B cell (primary cell): ENCODE measurements around the gene CDC26. TPM values are rescaled to one million over a fixed set of nuclear protein-coding genes. Genes with fewer than 3 reads are reported as not detected.

Experiments used
- ATAC-seq: fragments of 200-7000 bp; cut with Tn5 transposase; one replicate; pipeline ENCODE4 v1.10.0; 2021; ENCODE audit warnings: low read depth, mild to moderate bottlenecking, moderate number of reproducible peaks, moderate library complexity
- CTCF ChIA-PET: fragments of 350-600 bp; sonication (Branson Sonifier 250); formaldehyde crosslinking; loops from one replicate; lab custom pipeline; 2021; ENCODE audit warnings: antibody characterized with exemption, inconsistent platforms; lab: Charles Lee
- POLR2A ChIA-PET: fragments of 350-600 bp; sonication (Branson Sonifier 250); formaldehyde crosslinking; loops from one replicate; lab custom pipeline; 2021; ENCODE audit warnings: antibody characterized with exemption; lab: Charles Lee
- DNase-seq: peaks from one replicate; pipeline ENCODE4 v3.0.0; 2013
- H2AFZ ChIP-seq: 2 replicates; pipeline ENCODE4 v1.6.1; 2012; ENCODE audit warnings: mild to moderate bottlenecking, low read depth, low read length; ENCODE audit not compliant: insufficient read depth, poor library complexity, severe bottlenecking
- H3K27ac ChIP-seq, 2 donors: 1 replicate in 1 of 2; 2 replicates in 1 of 2; pipeline ENCODE4 v1.5.1; 2012 to 2013; ENCODE audit warnings: low read length in 2 of 2, mild to moderate bottlenecking in 2 of 2, moderate library complexity in 1 of 2
- H3K27me3 ChIP-seq, 4 experiments: fragments of 200-600 bp in 1 of 4; sonication (generic) in 1 of 4; replicated peaks in 1 of 4; 1 replicate in 2 of 4; 2 replicates in 2 of 4; pipeline versions ENCODE4 v1.6.1 to v1.7.0; 2013 to 2016; ENCODE audit warnings: low read length in 3 of 4, mild to moderate bottlenecking in 2 of 4, mixed read lengths in 1 of 4, moderate library complexity in 1 of 4; ENCODE audit not compliant: insufficient read depth in 4 of 4, control insufficient read depth in 3 of 4; ENCODE audit errors: control extremely low read depth in 1 of 4
- H3K36me3 ChIP-seq, 2 experiments: replicated peaks in 1 of 2; 1 replicate in 1 of 2; 2 replicates in 1 of 2; pipeline versions ENCODE4 v1.6.1 to v1.7.1; 2013; ENCODE audit warnings: low read length in 1 of 2; ENCODE audit not compliant: insufficient read depth in 2 of 2, control insufficient read depth in 1 of 2; ENCODE audit errors: control extremely low read depth in 1 of 2, extremely low read depth in 1 of 2
- H3K4me1 ChIP-seq, 2 donors: fragments of 200-600 bp in 1 of 2; sonication (generic) in 1 of 2; 1 replicate in 1 of 2; 2 replicates in 1 of 2; pipeline versions ENCODE4 v1.5.1 to v1.6.1; 2013 to 2017; ENCODE audit warnings: low read length in 2 of 2; ENCODE audit not compliant: control insufficient read depth in 2 of 2, insufficient read depth in 2 of 2
- H3K4me2 ChIP-seq: replicated peaks from 2 replicates; pipeline ENCODE3; 2012; ENCODE audit warnings: mild to moderate bottlenecking, low read depth, low read length; ENCODE audit not compliant: poor library complexity, severe bottlenecking
- H3K4me3 ChIP-seq, 5 experiments: fragments of 200-600 bp in 1 of 5; sonication (generic) in 1 of 5; 1 replicate in 3 of 5; 2 replicates in 2 of 5; pipeline versions ENCODE4 v1.5.1 to v1.7.0; 2011 to 2016; ENCODE audit warnings: low read length in 4 of 5, mild to moderate bottlenecking in 4 of 5, low read depth in 2 of 5, control low read depth in 1 of 5, moderate library complexity in 1 of 5; ENCODE audit not compliant: insufficient read depth in 1 of 5; ENCODE audit errors: control extremely low read depth in 1 of 5, extremely low read depth in 1 of 5
- H3K79me2 ChIP-seq: fragments of 200-600 bp; sonication (generic); one replicate; pipeline ENCODE4 v1.6.0; 2016; ENCODE audit warnings: low read length; ENCODE audit not compliant: control insufficient read depth, insufficient read depth
- H3K9ac ChIP-seq: fragments of 200-600 bp; sonication (generic); 2 replicates; pipeline ENCODE4 v1.6.1; 2017; ENCODE audit warnings: mild to moderate bottlenecking, low read length, moderate library complexity
- H3K9me3 ChIP-seq, 3 donors: one replicate each; pipeline versions ENCODE4 v1.6.1 to v1.7.1; 2013; ENCODE audit warnings: low read length in 2 of 3; ENCODE audit not compliant: control insufficient read depth in 2 of 3, insufficient read depth in 1 of 3; ENCODE audit errors: control extremely low read depth in 1 of 3
- H4K20me1 ChIP-seq: 2 replicates; pipeline ENCODE4 v1.6.0; 2012; ENCODE audit warnings: mild to moderate bottlenecking, low read length; ENCODE audit not compliant: insufficient read depth, control insufficient read depth, poor library complexity, severe bottlenecking
- H3K27ac Mint-ChIP-seq: one replicate; pipeline ENCODE4 v1.8.0; 2021; ENCODE audit warnings: mixed read lengths
- H3K27me3 Mint-ChIP-seq: one replicate; pipeline ENCODE4 v1.8.0; 2021; ENCODE audit warnings: mixed read lengths
- H3K4me1 Mint-ChIP-seq: one replicate; pipeline ENCODE4 v1.8.0; 2021; ENCODE audit warnings: mixed read lengths
- H3K4me3 Mint-ChIP-seq: one replicate; pipeline ENCODE4 v1.8.0; 2021; ENCODE audit warnings: mixed read lengths
- H3K9me3 Mint-ChIP-seq: one replicate; pipeline ENCODE4 v1.8.0; 2022; ENCODE audit warnings: mixed read lengths; ENCODE audit not compliant: insufficient read depth
- CTCF ChIP-seq: fragments of 200-600 bp; IDR thresholded peaks from one replicate; pipeline ENCODE4 v1.8.0; 2022; ENCODE audit warnings: antibody characterized with exemption, mild to moderate bottlenecking
- EZH2 ChIP-seq: IDR thresholded peaks from 2 replicates; pipeline ENCODE4 v1.6.1; 2012; ENCODE audit warnings: borderline replicate concordance, low read depth, mild to moderate bottlenecking, moderate library complexity, low read length; ENCODE audit not compliant: insufficient read depth, poor library complexity, severe bottlenecking
- WGBS: methylation state at CpG from one replicate; pipeline ENCODE4 v1.1.5; 2013; ENCODE audit warnings: missing lambda C conversion rate; ENCODE audit not compliant: insufficient coverage; 5-methylcytosine and 5-hydroxymethylcytosine counted together
- intact Hi-C: fragments of 100-400 bp; cut with micrococcal nuclease; formaldehyde crosslinking; loops from one replicate; pipeline ENCODE4 v1.10.0; 2022
- polyA plus RNA-seq: library from polyadenylated mRNA; depleted of rRNA; stranded (reverse); fragments of >200 nt; gene quantifications from 2 replicates; pipeline ENCODE4 v1.2.3, GENCODE V29; 2012
- total RNA-seq, 2 donors: library from RNA; stranded (reverse); fragments of 120-200 nt in 1 of 2; gene quantifications; 1 replicate in 1 of 2; 2 replicates in 1 of 2; pipeline versions ENCODE4 v1.2.3 to v1.2.4, GENCODE V29; 2013 to 2022

CDC26 gene
- total and polyA plus RNA-seq, 2 donors (not counting 1 experiment from before 2014, with no cell fraction given): 14.8 to 32.9 TPM

GRCh38 chr9:113241161-113241560 lies 34.2 kb downstream of the CDC26 start:
- Mint-ChIP-seq H3K27ac (no peak overlapping the region), H3K4me3 (no peak overlapping the region), H3K4me1 (no peaks in the 10 kb centered on the region), H3K9me3 (no peaks in the 10 kb centered on the region), H3K27me3 (no peaks in the 10 kb centered on the region)
- Histone ChIP-seq H3K9me3 (no peaks in the 10 kb centered on the region), H2AFZ (no peak overlapping the region), H3K36me3 (no peaks in the 10 kb centered on the region), H4K20me1 (no peaks in the 10 kb centered on the region), H3K27me3 (no peaks in the 10 kb centered on the region), H3K4me2 (no peak overlapping the region), H3K4me3 (no peak overlapping the region), H3K27ac (no peak overlapping the region), H3K4me1 (no peaks in the 10 kb centered on the region), H3K79me2 (no peaks in the 10 kb centered on the region), H3K9ac (no peak overlapping the region)
- WGBS: 100% methylated on average over 1 of the region's 2 CpGs
- DNase-seq (no peak), ATAC-seq (no peak)
- TF ChIP-seq CTCF: no peak
- no peak for TF ChIP-seq EZH2
- ChIA-PET CTCF (no interaction called here), POLR2A (no interaction called here)
- intact Hi-C loops: no loop called here

GRCh38 chr9:113238859-113239232 lies 36.5 kb downstream of the CDC26 start:
- H3K9ac ChIP-seq: no peak overlapping the region
- no peaks in the 10 kb centered on the region for H3K79me2 ChIP-seq
- intact Hi-C loops: no loop called here
- no peak overlapping the region for H2AFZ ChIP-seq
- no peaks in the 10 kb centered on the region for H3K27me3 ChIP-seq
- no peak overlapping the region for H3K4me3 ChIP-seq
- Mint-ChIP-seq H3K27me3 (no peaks in the 10 kb centered on the region), H3K27ac (no peak overlapping the region), H3K9me3 (no peaks in the 10 kb centered on the region), H3K4me3 (no peak overlapping the region), H3K4me1 (peaks cover 9% of the 10 kb centered on the region)
- 84% methylated on average over 3 of the region's 4 CpGs for WGBS
- H3K4me2 ChIP-seq: no peak overlapping the region
- DNase-seq (no peak), ATAC-seq (no peak)
- no peaks in the 10 kb centered on the region for H3K9me3 ChIP-seq
- no peaks in the 10 kb centered on the region for H3K4me1 ChIP-seq
- ChIA-PET CTCF (no interaction called here), POLR2A (no interaction called here)
- TF ChIP-seq CTCF (no peak), EZH2 (no peak)
- H3K36me3 ChIP-seq: no peaks in the 10 kb centered on the region
- no peaks in the 10 kb centered on the region for H4K20me1 ChIP-seq
- no peak overlapping the region for H3K27ac ChIP-seq
